WI38 (cell line): ENCODE data around the gene SPX.
A peak's percentile ranks its signal among the peaks of the same experiment; 100 is the strongest.

ENCODE experiments used
- H3K4me3 ChIP-seq: 2 replicates; pipeline ENCODE4 v1.5.1; 2011; ENCODE audit warnings: low read depth, mild to moderate bottlenecking, control low read depth, low read length
- CTCF ChIP-seq: IDR thresholded peaks from 2 replicates; pipeline ENCODE4 v1.5.1; 2012; ENCODE audit warnings: low read depth, mild to moderate bottlenecking, control low read depth, low read length

SPX gene

GRCh38 chr12:21518451-21518850 lies 7.6 kb upstream of the SPX start:
- no peak overlapping the region for H3K4me3 ChIP-seq
- TF ChIP-seq CTCF = no peak

- no peak for TF ChIP-seq CTCF
- H3K4me3 ChIP-seq = no peak overlapping the region
Observed at GRCh38 chr12:21521541-21521940, 4.6 kb upstream of the SPX start.

GRCh38 chr12:21523148-21523547 lies 2.9 kb upstream of the SPX start:
- H3K4me3 ChIP-seq = no peak overlapping the region
- no peak for TF ChIP-seq CTCF

- peak overlapping the region; percentile 57 for H3K4me3 ChIP-seq
- TF ChIP-seq CTCF = no peak
Observed at GRCh38 chr12:21526721-21527345, 737 bp downstream of the SPX start.

- peak overlapping the region; percentile 57 for H3K4me3 ChIP-seq
- TF ChIP-seq CTCF = no peak
Observed at GRCh38 chr12:21527451-21528180, 1.5 kb downstream of the SPX start.

- no peak overlapping the region for H3K4me3 ChIP-seq
- no peak for TF ChIP-seq CTCF
Observed at GRCh38 chr12:21528953-21529352, 2.9 kb downstream of the SPX start.

GRCh38 chr12:21529456-21529855 lies 3.4 kb downstream of the SPX start:
- H3K4me3 ChIP-seq = no peak overlapping the region
- no peak for TF ChIP-seq CTCF
